ENCODE data around the gene OR2T2. TPM values are rescaled to one million over a fixed set of nuclear protein-coding genes. Genes with fewer than 3 reads are reported as not detected.
"Not testable (repeated sequence)": the region's sequence is repeated elsewhere in the genome, so short reads cannot be mapped to it uniquely, and the experiment has no call there.

Gene OR2T2
- total RNA-seq, 2 experiments from 2014 or later = not detected

- CTCF ChIA-PET; ATAC-seq; H3K9me3 Mint-ChIP-seq (ENCODE audit: low read depth); H3K36me3 Mint-ChIP-seq; H3K27ac Mint-ChIP-seq; H3K4me3 Mint-ChIP-seq; H3K4me1 Mint-ChIP-seq; DNase-seq; H3K27me3 Mint-ChIP-seq: not testable (repeated sequence)
Measured at GRCh38 chr1:248473051-248473450, 27.6 kb downstream of the OR2T2 start, which contains the start of gene OR2T3. TSS of gene OR2T3 (plus strand) at chr1:248473351. CDS start at chr1:248473351, 0 bp downstream.

DNA sequence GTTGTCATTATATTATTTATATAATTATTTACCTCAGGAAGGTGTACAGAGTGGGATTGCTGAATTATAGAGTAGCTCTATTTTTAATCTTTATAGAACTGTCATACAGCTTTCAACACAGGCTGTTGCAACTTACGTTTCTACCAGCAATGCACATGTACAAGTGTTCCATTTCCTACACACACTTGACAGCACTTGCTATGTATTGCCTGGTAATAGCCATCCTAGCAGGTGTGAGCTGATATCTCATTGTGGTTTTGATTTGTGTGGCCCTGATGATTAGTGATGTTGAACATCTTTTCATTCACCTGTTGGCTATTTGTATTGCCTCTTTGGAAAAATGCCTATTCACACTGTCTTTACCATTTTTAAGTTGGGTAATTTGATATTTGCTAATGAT is 30.2 kb downstream of the OR2T2 start:
- H3K27me3 Mint-ChIP-seq; CTCF ChIA-PET; DNase-seq; H3K4me1 Mint-ChIP-seq; ATAC-seq; H3K36me3 Mint-ChIP-seq; H3K27ac Mint-ChIP-seq; H3K4me3 Mint-ChIP-seq; H3K9me3 Mint-ChIP-seq (ENCODE audit: low read depth): not testable (repeated sequence)

- H3K36me3 Mint-ChIP-seq; CTCF ChIA-PET; H3K27me3 Mint-ChIP-seq; H3K4me1 Mint-ChIP-seq; H3K9me3 Mint-ChIP-seq (ENCODE audit: low read depth): not testable (repeated sequence)
- ATAC-seq (peak; percentile 88), DNase-seq (peak; percentile 56)
- H3K4me3 Mint-ChIP-seq = peak overlapping the region; percentile 76
- H3K27ac Mint-ChIP-seq = peak overlapping the region; percentile 83
Measured at GRCh38 chr1:248481686-248482579, 36.5 kb downstream of the OR2T2 start.

- H3K4me3 Mint-ChIP-seq; H3K36me3 Mint-ChIP-seq; DNase-seq; H3K27me3 Mint-ChIP-seq; H3K27ac Mint-ChIP-seq; H3K9me3 Mint-ChIP-seq (ENCODE audit: low read depth); CTCF ChIA-PET; H3K4me1 Mint-ChIP-seq; ATAC-seq: not testable (repeated sequence)
Measured at GRCh38 chr1:248488289-248488688, 42.9 kb downstream of the OR2T2 start, which contains the start of gene OR2T5. TSS of gene OR2T5 (plus strand) at chr1:248488589. CDS start at chr1:248488589, 0 bp downstream.

DNA sequence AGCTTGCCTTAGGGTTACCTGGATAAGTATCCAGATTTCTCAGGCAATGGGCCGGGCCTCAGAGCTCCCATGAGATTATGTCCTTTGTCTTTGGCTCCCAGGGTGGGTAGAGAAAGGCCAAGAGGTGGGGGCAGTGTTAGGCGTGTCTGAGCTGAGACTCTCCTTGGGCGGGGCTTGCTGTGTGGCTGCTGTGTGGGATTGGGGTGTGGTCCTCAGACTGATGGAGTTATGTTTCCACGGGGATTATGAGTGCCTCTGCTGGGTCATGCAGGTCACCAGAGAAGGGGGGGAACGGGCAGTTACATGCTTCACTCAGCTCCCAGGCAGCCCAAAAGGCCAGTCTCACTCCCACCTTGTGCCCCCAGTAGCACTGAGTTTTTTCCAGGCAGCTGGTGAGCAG is 51.2 kb downstream of the OR2T2 start:
- H3K36me3 Mint-ChIP-seq; H3K27me3 Mint-ChIP-seq; CTCF ChIA-PET; H3K9me3 Mint-ChIP-seq (ENCODE audit: low read depth); H3K4me3 Mint-ChIP-seq; ATAC-seq; DNase-seq; H3K27ac Mint-ChIP-seq; H3K4me1 Mint-ChIP-seq: not testable (repeated sequence)

DNA sequence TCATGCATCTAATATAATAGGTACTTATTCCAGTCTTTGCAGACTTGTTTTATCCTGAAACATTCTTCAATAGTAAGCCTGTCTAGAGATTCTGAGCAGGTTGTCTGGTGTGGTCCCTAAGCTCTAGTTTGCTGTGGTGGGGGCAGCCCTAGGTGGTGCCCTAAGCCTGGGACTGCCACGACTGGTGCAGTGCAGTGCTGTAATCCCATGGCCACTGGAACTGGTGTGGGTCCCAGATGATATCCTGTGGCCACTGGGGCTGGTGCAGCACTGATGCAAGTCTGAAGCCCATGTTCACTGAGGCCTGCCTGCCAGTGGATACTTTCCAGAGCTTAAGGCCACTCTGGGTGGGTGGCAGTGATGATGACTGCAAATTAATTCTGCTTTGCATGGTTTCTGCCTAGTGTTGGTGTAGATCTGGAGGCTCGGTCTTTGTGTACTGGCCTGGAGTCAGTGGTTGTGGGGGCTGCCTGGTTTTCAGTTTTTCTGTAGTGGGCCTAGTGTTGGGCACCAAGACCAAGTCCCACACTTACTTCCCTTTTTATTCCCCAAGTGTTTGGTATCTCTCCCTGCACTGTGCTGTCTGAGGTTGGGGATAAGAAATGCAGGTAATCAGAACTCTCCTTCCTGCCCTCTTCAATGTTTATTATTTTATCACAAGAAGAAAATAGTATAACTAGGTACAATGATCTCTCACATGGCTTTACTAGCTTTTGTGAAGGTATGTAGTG is 55.0 kb downstream of the OR2T2 start:
- H3K27ac Mint-ChIP-seq; CTCF ChIA-PET; DNase-seq; H3K27me3 Mint-ChIP-seq; H3K4me1 Mint-ChIP-seq; H3K4me3 Mint-ChIP-seq; ATAC-seq; H3K36me3 Mint-ChIP-seq; H3K9me3 Mint-ChIP-seq (ENCODE audit: low read depth): not testable (repeated sequence)

Other genes with a start within 250 kb of the OR2T2 start
- gene OR2M3, start 248.4 kb upstream of the OR2T2 start, total RNA-seq = not detected
- gene OR2M4, start 214.2 kb upstream of the OR2T2 start, total RNA-seq = not detected
- gene OR2T33, start 167.7 kb upstream of the OR2T2 start, total RNA-seq = not detected
- gene OR2T12, start 142.2 kb upstream of the OR2T2 start, total RNA-seq = not detected
- gene OR2M7, start 121.1 kb upstream of the OR2T2 start, total RNA-seq = not detected
- not detected for gene OR14C36, start 96.9 kb upstream of the OR2T2 start, total RNA-seq
- not detected for gene OR2T4, start 84.0 kb upstream of the OR2T2 start, total RNA-seq
- not detected for gene OR2T6, start 69.9 kb upstream of the OR2T2 start, total RNA-seq
- not detected for gene OR2T1, start 42.6 kb upstream of the OR2T2 start, total RNA-seq
- not detected for gene OR2T3, start 27.7 kb downstream of the OR2T2 start, total RNA-seq
- gene OR2T5, start 43.0 kb downstream of the OR2T2 start, total RNA-seq = not detected
- gene OR2G6, start 62.4 kb downstream of the OR2T2 start, total RNA-seq = not detected
- not detected for gene OR2T29, start 117.1 kb downstream of the OR2T2 start, total RNA-seq
- not detected for gene OR2T34, start 129.1 kb downstream of the OR2T2 start, total RNA-seq
- not detected for gene OR2T10, start 152.1 kb downstream of the OR2T2 start, total RNA-seq
- gene OR2T11, start 189.5 kb downstream of the OR2T2 start, total RNA-seq = not detected
- gene OR2T35, start 199.6 kb downstream of the OR2T2 start, total RNA-seq = not detected
- gene OR2T27, start 209.9 kb downstream of the OR2T2 start, total RNA-seq = not detected